SK-N-MC (cell line): ENCODE measurements around the gene IL36A.

Experiments
- DNase-seq: peaks from one replicate; pipeline ENCODE4 v3.0.0-alpha.2; 2011; ENCODE audit warnings: low read depth, low spot score
- H3K27ac ChIP-seq: fragments of 200-600 bp; sonication (generic); 2 replicates; pipeline ENCODE4 v1.5.1; 2016; ENCODE audit warnings: mixed run types
- H3K36me3 ChIP-seq: fragments of 200-600 bp; sonication (generic); 2 replicates; pipeline ENCODE4 v1.6.1; 2017; ENCODE audit warnings: antibody characterized with exemption, low read length, mixed read lengths; ENCODE audit not compliant: insufficient read depth
- H3K4me3 ChIP-seq: fragments of 200-600 bp; sonication (generic); 2 replicates; pipeline ENCODE4 v1.5.1; 2016
- H3K9ac ChIP-seq: fragments of 200-600 bp; sonication (generic); 2 replicates; pipeline ENCODE4 v1.8.0; 2017; ENCODE audit warnings: mixed run types, mixed read lengths; ENCODE audit not compliant: insufficient read length
- H3K9me3 ChIP-seq: fragments of 200-600 bp; sonication (generic); 2 replicates; pipeline ENCODE4 v1.6.1; 2017; ENCODE audit warnings: low read depth, mild to moderate bottlenecking, antibody characterized with exemption, low read length, moderate library complexity, mixed read lengths
- EZH2 ChIP-seq: fragments of 200-600 bp; sonication (generic); IDR thresholded peaks from one replicate; pipeline ENCODE4 v1.6.1; 2017; ENCODE audit warnings: antibody characterized with exemption
- FOXP2 ChIP-seq: optimal IDR thresholded peaks from 2 replicates; pipeline ENCODE3; 2011; ENCODE audit warnings: mild to moderate bottlenecking, moderate library complexity; ENCODE audit not compliant: insufficient read depth; ENCODE audit errors: extremely low read length, control extremely low read depth
- POLR2AphosphoS5 ChIP-seq: IDR thresholded peaks from 2 replicates; pipeline ENCODE4 v1.6.1; 2012; ENCODE audit warnings: mild to moderate bottlenecking, low read depth, low read length, borderline replicate concordance

IL36A gene

GRCh38 chr2:113041871-113042270, 36.6 kb downstream of the IL36A start:
- DNase-seq: no peak
- Histone ChIP-seq H3K4me3 (no peak overlapping the region), H3K9me3 (no peaks in the 10 kb centered on the region), H3K9ac (no peak overlapping the region), H3K27ac (no peak overlapping the region), H3K36me3 (no peaks in the 10 kb centered on the region)
- TF ChIP-seq FOXP2 (no peak), EZH2 (no peak), POLR2AphosphoS5 (no peak)

GRCh38 chr2:113046465-113046864, 41.2 kb downstream of the IL36A start:
- H3K36me3 ChIP-seq: no peaks in the 10 kb centered on the region
- no peak for DNase-seq
- no peak for TF ChIP-seq FOXP2
- no peak for TF ChIP-seq POLR2AphosphoS5
- TF ChIP-seq EZH2: no peak
- H3K27ac ChIP-seq: no peak overlapping the region
- H3K9me3 ChIP-seq: no peaks in the 10 kb centered on the region
- H3K4me3 ChIP-seq: no peak overlapping the region
- no peak overlapping the region for H3K9ac ChIP-seq

GRCh38 chr2:113050921-113051895, 45.9 kb downstream of the IL36A start:
- TF ChIP-seq EZH2: no peak
- Histone ChIP-seq H3K4me3 (no peak overlapping the region), H3K36me3 (no peaks in the 10 kb centered on the region), H3K9ac (no peak overlapping the region), H3K9me3 (no peaks in the 10 kb centered on the region), H3K27ac (no peak overlapping the region)
- DNase-seq: no peak

- no peak for TF ChIP-seq POLR2AphosphoS5
- TF ChIP-seq EZH2: no peak
- no peak for TF ChIP-seq FOXP2
- Histone ChIP-seq H3K9me3 (no peaks in the 10 kb centered on the region), H3K4me3 (no peak within 1 kb of the TSS), H3K27ac (no peak within 1 kb of the TSS), H3K9ac (no peak within 1 kb of the TSS), H3K36me3 (no peaks in the 10 kb centered on the region)
- no peak for DNase-seq
These were observed 47.2 kb downstream of the IL36A start, which contains the start of gene IL36B for GRCh38 chr2:113052396-113052917. Gene IL36B, minus strand, starts transcription at chr2:113052867.

GRCh38 chr2:113053666-113054065, 48.4 kb downstream of the IL36A start:
- no peak for TF ChIP-seq EZH2
- no peak for DNase-seq
- Histone ChIP-seq H3K4me3 (no peak overlapping the region), H3K9me3 (no peaks in the 10 kb centered on the region), H3K27ac (no peak overlapping the region), H3K36me3 (no peaks in the 10 kb centered on the region), H3K9ac (no peak overlapping the region)

GRCh38 chr2:113054066-113054465, 48.8 kb downstream of the IL36A start:
- DNase-seq: no peak
- Histone ChIP-seq H3K9ac (no peak overlapping the region), H3K36me3 (no peaks in the 10 kb centered on the region), H3K9me3 (no peaks in the 10 kb centered on the region), H3K27ac (no peak overlapping the region), H3K4me3 (no peak overlapping the region)
- no peak for TF ChIP-seq FOXP2

- no peaks in the 10 kb centered on the region for H3K36me3 ChIP-seq
- no peak overlapping the region for H3K4me3 ChIP-seq
- no peaks in the 10 kb centered on the region for H3K9me3 ChIP-seq
- H3K9ac ChIP-seq: no peak overlapping the region
- TF ChIP-seq FOXP2: no peak
- TF ChIP-seq POLR2AphosphoS5: no peak
- TF ChIP-seq EZH2: no peak
- H3K27ac ChIP-seq: no peak overlapping the region
- DNase-seq: no peak
These were observed 51.3 kb downstream of the IL36A start for GRCh38 chr2:113056521-113056920.

GRCh38 chr2:113057117-113057516, 51.9 kb downstream of the IL36A start:
- Histone ChIP-seq H3K9ac (no peak overlapping the region), H3K27ac (no peak overlapping the region), H3K36me3 (no peaks in the 10 kb centered on the region), H3K4me3 (no peak overlapping the region), H3K9me3 (no peaks in the 10 kb centered on the region)
- DNase-seq: no peak
- no peak for TF ChIP-seq EZH2
- TF ChIP-seq POLR2AphosphoS5: no peak
- no peak for TF ChIP-seq FOXP2
